CD4-positive, CD25-positive, alpha-beta regulatory T cell (primary cell): ENCODE measurements around the gene YAP1. TPM values are rescaled to one million over a fixed set of nuclear protein-coding genes. Genes with fewer than 3 reads are reported as not detected.
A peak's percentile ranks its signal among the peaks of the same experiment; 100 is the strongest.

ENCODE experiments used
- ATAC-seq, 2 donors: fragments of 150-1000 bp; cut with Tn5 transposase; one replicate each; pipeline ENCODE4 v1.10.0; 2021; ENCODE audit warnings: low read depth in 2 of 2, moderate number of reproducible peaks in 2 of 2, moderate library complexity in 1 of 2
- DNase-seq, 3 donors: peaks; one replicate each; pipeline versions ENCODE4 v3.0.0 to v3.0.0-alpha.2; 2012 to 2022; ENCODE audit warnings: mixed read lengths in 1 of 3
- H3K27ac ChIP-seq: one replicate; pipeline ENCODE4 v1.7.0; 2013; ENCODE audit warnings: mild to moderate bottlenecking, low read length; ENCODE audit not compliant: insufficient read depth, poor library complexity, severe bottlenecking
- H3K27me3 ChIP-seq: one replicate; pipeline ENCODE4 v1.7.0; 2013; ENCODE audit warnings: low read length; ENCODE audit not compliant: control insufficient read depth, insufficient read depth
- H3K36me3 ChIP-seq: one replicate; pipeline ENCODE4 v1.7.0; 2013; ENCODE audit warnings: mild to moderate bottlenecking, low read length, moderate library complexity; ENCODE audit not compliant: control insufficient read depth, insufficient read depth
- H3K4me1 ChIP-seq: 2 replicates; pipeline ENCODE4 v1.7.0; 2013; ENCODE audit warnings: mild to moderate bottlenecking, low read length; ENCODE audit not compliant: insufficient read depth, control insufficient read depth, poor library complexity, severe bottlenecking
- H3K4me3 ChIP-seq: one replicate; pipeline ENCODE4 v1.7.0; 2013; ENCODE audit warnings: low read depth, mild to moderate bottlenecking, low read length, moderate library complexity
- H3K9me3 ChIP-seq, 2 experiments: 1 replicate in 1 of 2; 2 replicates in 1 of 2; pipeline ENCODE4 v1.7.0; 2013; ENCODE audit warnings: low read length in 2 of 2, mild to moderate bottlenecking in 1 of 2, moderate library complexity in 1 of 2; ENCODE audit not compliant: control insufficient read depth in 2 of 2
- H3K27ac Mint-ChIP-seq, 3 donors: one replicate each; pipeline ENCODE4 v1.8.0; 2020 to 2022; ENCODE audit warnings: mild to moderate bottlenecking in 3 of 3, mixed read lengths in 3 of 3, moderate library complexity in 2 of 3
- H3K27me3 Mint-ChIP-seq: one replicate; pipeline ENCODE4 v1.8.0; 2022; ENCODE audit warnings: mild to moderate bottlenecking, mixed read lengths
- H3K36me3 Mint-ChIP-seq: one replicate; pipeline ENCODE4 v1.8.0; 2020; ENCODE audit warnings: mixed read lengths
- H3K4me1 Mint-ChIP-seq, 4 donors: one replicate each; pipeline ENCODE4 v1.8.0; 2020 to 2022; ENCODE audit warnings: mixed read lengths in 4 of 4, mild to moderate bottlenecking in 1 of 4
- H3K4me3 Mint-ChIP-seq, 4 donors: one replicate each; pipeline ENCODE4 v1.8.0; 2020 to 2022; ENCODE audit warnings: mild to moderate bottlenecking in 4 of 4, mixed read lengths in 4 of 4, moderate library complexity in 3 of 4
- H3K9me3 Mint-ChIP-seq, 7 donors: one replicate each; pipeline ENCODE4 v1.8.0; 2020 to 2022; ENCODE audit warnings: mixed read lengths in 7 of 7, mild to moderate bottlenecking in 3 of 7, moderate library complexity in 2 of 7
- polyA plus RNA-seq, 4 donors: library from polyadenylated mRNA; unstranded; fragments of 300-500 nt; fragmentation: Illumina TruSeq; gene quantifications; one replicate each; pipeline ENCODE4 v1.2.3, GENCODE V29; 2021
- total RNA-seq: library from RNA; stranded (reverse); gene quantifications from one replicate; pipeline ENCODE4 v1.2.3, GENCODE V29; 2022

YAP1 gene
- total and polyA plus RNA-seq, 5 donors from 2014 or later: not detected

GRCh38 chr11:102079625-102080024, 30.6 kb upstream of the YAP1 start:
- no peaks in the 10 kb centered on the region for H3K9me3 ChIP-seq
- DNase-seq: no peak
- H3K4me1 Mint-ChIP-seq: no peaks in the 10 kb centered on the region
- no peak overlapping the region for H3K27ac ChIP-seq
- H3K9me3 Mint-ChIP-seq: peaks cover 0 to 5% (median 0%) of the 10 kb centered on the region in 7 donors
- no peak overlapping the region for H3K4me3 ChIP-seq
- no peaks in the 10 kb centered on the region for H3K27me3 Mint-ChIP-seq
- H3K27me3 ChIP-seq: no peaks in the 10 kb centered on the region
- no peaks in the 10 kb centered on the region for H3K36me3 ChIP-seq
- H3K4me1 ChIP-seq: no peaks in the 10 kb centered on the region
- H3K27ac Mint-ChIP-seq: no peak overlapping the region
- no peak overlapping the region for H3K4me3 Mint-ChIP-seq
- H3K36me3 Mint-ChIP-seq: no peaks in the 10 kb centered on the region
- no peak for ATAC-seq

DNA sequence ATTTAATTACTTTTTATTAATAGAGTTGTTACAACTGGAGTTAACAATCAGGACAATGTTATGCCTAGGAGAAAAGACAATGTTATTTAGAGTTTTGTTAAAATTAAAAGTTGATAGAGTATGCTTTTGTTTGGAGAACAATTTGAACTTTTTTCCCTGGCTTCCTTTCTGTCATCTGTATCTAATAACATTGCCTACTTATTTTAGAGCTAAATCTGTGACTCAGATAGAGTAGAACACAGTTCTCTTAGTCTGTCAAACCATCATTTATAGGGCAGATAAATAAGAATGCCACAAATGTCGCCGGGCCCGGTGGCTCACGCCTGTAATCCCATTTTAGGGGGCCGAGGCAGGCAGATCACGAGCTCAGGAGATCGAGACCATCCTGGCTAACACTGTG, 28.9 kb upstream of the YAP1 start:
- Histone ChIP-seq H3K27me3 (no peaks in the 10 kb centered on the region), H3K4me3 (no peak overlapping the region), H3K36me3 (no peaks in the 10 kb centered on the region), H3K27ac (no peak overlapping the region), H3K9me3 (no peaks in the 10 kb centered on the region), H3K4me1 (no peaks in the 10 kb centered on the region)
- H3K36me3 Mint-ChIP-seq: no peaks in the 10 kb centered on the region
- ATAC-seq (no peak), DNase-seq (no peak)
- H3K27ac Mint-ChIP-seq: no peak overlapping the region
- H3K9me3 Mint-ChIP-seq: peaks cover 0 to 5% (median 0%) of the 10 kb centered on the region in 7 donors
- peaks cover 5% of the 10 kb centered on the region for H3K27me3 Mint-ChIP-seq
- no peak overlapping the region for H3K4me3 Mint-ChIP-seq
- H3K4me1 Mint-ChIP-seq: no peaks in the 10 kb centered on the region

GRCh38 chr11:102085864-102086551, 24.2 kb upstream of the YAP1 start:
- no peak for DNase-seq
- no peaks in the 10 kb centered on the region for H3K9me3 ChIP-seq
- Mint-ChIP-seq H3K27ac (no peak overlapping the region), H3K27me3 (peaks cover 5% of the 10 kb centered on the region), H3K4me3 (no peak overlapping the region), H3K4me1 (no peaks in the 10 kb centered on the region), H3K36me3 (no peaks in the 10 kb centered on the region), H3K9me3 (no peaks in the 10 kb centered on the region)
- no peak for ATAC-seq
- H3K27me3 ChIP-seq: no peaks in the 10 kb centered on the region
- no peaks in the 10 kb centered on the region for H3K36me3 ChIP-seq
- no peaks in the 10 kb centered on the region for H3K4me1 ChIP-seq
- no peak overlapping the region for H3K27ac ChIP-seq
- no peak overlapping the region for H3K4me3 ChIP-seq

DNA sequence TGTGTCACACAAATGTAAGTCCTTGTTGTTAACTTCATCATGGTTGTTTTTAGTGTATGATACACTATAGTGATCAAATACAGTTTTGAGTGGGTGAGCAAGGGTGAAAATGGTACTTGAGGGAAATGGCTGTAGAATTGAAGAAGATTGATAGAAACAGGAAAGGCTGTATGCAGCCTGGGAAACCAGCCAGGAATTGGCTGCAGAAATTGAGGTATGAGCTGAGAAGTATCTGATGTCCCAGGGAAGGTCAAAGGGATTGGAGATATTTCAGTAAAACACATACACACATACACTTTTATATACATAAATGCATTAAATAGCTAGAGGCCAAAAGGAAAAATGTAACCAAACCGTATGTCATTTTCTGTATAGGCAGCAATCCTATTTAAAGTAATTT, 13.1 kb upstream of the YAP1 start:
- Histone ChIP-seq H3K27ac (no peak overlapping the region), H3K9me3 (no peaks in the 10 kb centered on the region), H3K4me1 (no peaks in the 10 kb centered on the region), H3K4me3 (no peak overlapping the region), H3K36me3 (no peaks in the 10 kb centered on the region), H3K27me3 (no peaks in the 10 kb centered on the region)
- Mint-ChIP-seq H3K4me1 (no peaks in the 10 kb centered on the region), H3K9me3 (peaks cover 0 to 3% (median 0%) of the 10 kb centered on the region in 7 donors), H3K27me3 (peaks cover 5% of the 10 kb centered on the region), H3K36me3 (no peaks in the 10 kb centered on the region), H3K4me3 (no peak overlapping the region), H3K27ac (no peak overlapping the region)
- DNase-seq (no peak), ATAC-seq (no peak)

DNA sequence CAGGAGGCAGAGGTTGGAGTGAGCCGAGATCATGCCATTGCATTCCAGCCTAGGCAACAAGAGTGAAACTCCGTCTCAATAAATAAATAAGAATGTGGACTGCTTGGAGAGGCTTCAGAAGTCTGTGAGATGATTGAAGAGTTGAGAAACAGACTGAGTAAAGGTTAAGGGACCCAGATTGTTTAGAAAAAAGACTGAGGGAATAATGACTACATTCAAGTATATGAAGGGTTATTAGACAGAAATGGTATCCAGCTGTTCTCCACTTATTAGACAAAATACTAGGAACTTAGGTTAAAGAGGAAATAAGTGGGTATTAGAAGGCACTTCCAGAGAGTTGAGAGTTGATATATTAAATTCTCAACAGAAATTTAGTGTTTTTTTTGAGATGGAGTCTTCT, 10.5 kb upstream of the YAP1 start:
- no peaks in the 10 kb centered on the region for H3K4me1 Mint-ChIP-seq
- H3K4me3 Mint-ChIP-seq: no peak overlapping the region
- H3K36me3 Mint-ChIP-seq: no peaks in the 10 kb centered on the region

DNA sequence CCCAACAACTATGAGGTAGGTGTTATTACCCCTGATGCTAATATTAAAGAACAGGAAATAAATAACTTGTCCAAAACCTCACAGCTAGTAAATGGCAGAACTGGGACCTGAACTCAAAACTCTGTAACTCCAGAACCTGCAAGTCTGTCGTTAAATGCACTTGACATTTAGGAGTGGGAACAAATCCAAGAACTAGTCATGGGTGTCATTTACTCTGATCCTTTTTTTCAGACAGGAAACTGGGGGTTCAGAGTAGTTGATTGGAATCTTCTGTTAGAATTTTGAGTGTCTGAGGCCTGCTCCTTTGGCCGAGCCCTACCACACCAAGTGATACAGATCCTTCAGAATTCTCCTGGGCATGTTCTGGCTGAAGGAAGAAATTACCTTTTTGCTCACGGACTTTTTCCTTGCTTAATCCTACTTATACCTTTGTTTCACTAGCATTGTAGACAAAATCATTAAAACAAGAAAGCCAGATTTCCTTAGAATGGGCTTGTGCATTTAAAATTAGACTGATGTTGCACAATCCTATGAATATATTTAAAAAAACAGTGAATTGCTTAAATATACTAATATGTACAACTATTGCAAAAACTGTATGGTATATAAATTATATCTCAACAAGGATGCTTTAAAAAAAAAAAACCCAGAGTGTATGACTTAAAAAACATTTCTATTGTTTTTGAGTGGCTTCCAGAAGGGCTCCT, 1.4 kb upstream of the YAP1 start:
- Mint-ChIP-seq H3K4me3 (peak overlapping the region; percentile 89 to 94 (median 91)), H3K27me3 (peaks cover 59% of the 10 kb centered on the region)
- peaks cover 30% of the 10 kb centered on the region for H3K27me3 ChIP-seq

More for the DNA sequence above, 10.5 kb upstream of the YAP1 start:
- no peaks in the 10 kb centered on the region for H3K27me3 ChIP-seq
- DNase-seq (no peak), ATAC-seq (no peak)
- Mint-ChIP-seq H3K9me3 (peaks cover 0 to 3% (median 0%) of the 10 kb centered on the region in 7 donors), H3K27me3 (peaks cover 7% of the 10 kb centered on the region), H3K27ac (no peak overlapping the region)
- no peak overlapping the region for H3K4me3 ChIP-seq
- no peaks in the 10 kb centered on the region for H3K4me1 ChIP-seq
- H3K36me3 ChIP-seq: no peaks in the 10 kb centered on the region
- no peak overlapping the region for H3K27ac ChIP-seq
- H3K9me3 ChIP-seq: no peaks in the 10 kb centered on the region

GRCh38 chr11:102110761-102111010, 439 bp downstream of the YAP1 start:
- Histone ChIP-seq H3K27me3 (peaks cover 37% of the 10 kb centered on the region), H3K4me3 (no peak overlapping the region), H3K36me3 (no peaks in the 10 kb centered on the region), H3K27ac (no peak overlapping the region), H3K4me1 (peaks cover 14% of the 10 kb centered on the region), H3K9me3 (peaks cover 0 to 2% of the 10 kb centered on the region in 2 experiments)
- H3K36me3 Mint-ChIP-seq: no peaks in the 10 kb centered on the region
- peak overlapping the region in 1 of 4 donors; percentile 36 for H3K4me3 Mint-ChIP-seq
- DNase-seq (no peak), ATAC-seq (no peak)
- peaks cover 0 to 2% (median 0%) of the 10 kb centered on the region in 7 donors for H3K9me3 Mint-ChIP-seq
- peaks cover 0 to 23% (median 12%) of the 10 kb centered on the region in 4 donors for H3K4me1 Mint-ChIP-seq
- no peak overlapping the region for H3K27ac Mint-ChIP-seq
- peaks cover 70% of the 10 kb centered on the region for H3K27me3 Mint-ChIP-seq

More for the DNA sequence above, 1.4 kb upstream of the YAP1 start:
- ATAC-seq (no peak), DNase-seq (no peak)
- H3K4me1 ChIP-seq: peaks cover 14% of the 10 kb centered on the region
- Mint-ChIP-seq H3K9me3 (peaks cover 0 to 2% (median 0%) of the 10 kb centered on the region in 7 donors), H3K4me1 (peaks cover 0 to 23% (median 12%) of the 10 kb centered on the region in 4 donors), H3K27ac (no peak overlapping the region), H3K36me3 (no peaks in the 10 kb centered on the region)
- H3K4me3 ChIP-seq: no peak overlapping the region
- no peaks in the 10 kb centered on the region for H3K36me3 ChIP-seq
- peaks cover 0 to 2% of the 10 kb centered on the region in 2 experiments for H3K9me3 ChIP-seq
- no peak overlapping the region for H3K27ac ChIP-seq
